Loucy (cell line): Measurements from ENCODE around the gene THADA.

ENCODE experiments used
- EZH2phosphoT487 ChIP-seq: fragments of 200-600 bp; IDR thresholded peaks from 2 replicates; pipeline ENCODE4 v1.6.1; 2018; ENCODE audit warnings: antibody characterized with exemption, mild to moderate bottlenecking, moderate library complexity, borderline replicate concordance
- TF ChIP-seq, protein P1 (sequence below): fragments of 200-600 bp; sonication (generic); conservative IDR thresholded peaks from 2 replicates; pipeline ENCODE4 v1.5.1; 2014; ENCODE audit warnings: mild to moderate bottlenecking, antibody characterized with exemption, low read length

DNA sequence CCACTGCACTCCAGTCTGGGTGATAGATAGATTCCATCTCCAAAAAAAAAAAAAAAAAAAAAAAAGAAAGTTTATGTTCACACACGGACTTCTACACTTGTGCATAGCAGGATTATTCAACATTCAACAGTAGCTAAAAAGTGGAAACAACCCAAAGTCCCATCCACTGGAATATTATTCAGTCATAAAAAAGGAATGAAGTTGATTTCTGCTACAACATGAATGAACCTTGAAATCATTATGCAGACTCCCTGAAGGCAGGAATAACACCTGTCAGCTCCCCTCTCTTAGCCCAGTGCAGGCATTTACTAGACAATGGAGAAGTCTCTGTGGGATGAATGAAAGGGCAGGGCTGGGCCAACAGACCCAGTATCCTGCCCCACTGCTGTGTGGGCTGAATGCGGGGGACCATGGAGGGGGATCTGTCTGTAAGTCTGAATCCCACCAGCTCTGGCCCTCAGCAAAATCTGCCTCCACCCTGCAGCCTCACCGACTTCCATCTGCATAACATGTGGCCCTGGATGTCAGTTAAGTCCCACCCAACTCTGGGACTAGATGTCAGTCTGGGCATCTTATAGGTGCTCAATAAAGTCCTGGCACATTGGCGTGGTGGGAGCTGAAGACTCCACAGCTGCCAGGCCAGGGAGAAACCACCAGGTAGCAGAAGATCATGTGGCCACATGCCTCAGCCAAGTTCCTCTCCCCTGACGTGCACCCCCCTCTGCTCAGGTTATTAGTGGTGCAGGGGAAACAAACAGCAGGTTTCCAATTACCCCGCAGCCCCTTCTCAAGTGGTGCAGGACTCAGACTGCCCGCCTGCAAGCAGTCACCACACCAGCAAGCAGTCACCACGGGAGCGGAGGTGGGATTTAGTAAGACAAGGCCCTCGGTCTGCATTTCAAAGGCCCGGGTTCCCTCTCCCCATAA lies 378.3 kb downstream of the THADA start:
- TF ChIP-seq, protein P1, sequence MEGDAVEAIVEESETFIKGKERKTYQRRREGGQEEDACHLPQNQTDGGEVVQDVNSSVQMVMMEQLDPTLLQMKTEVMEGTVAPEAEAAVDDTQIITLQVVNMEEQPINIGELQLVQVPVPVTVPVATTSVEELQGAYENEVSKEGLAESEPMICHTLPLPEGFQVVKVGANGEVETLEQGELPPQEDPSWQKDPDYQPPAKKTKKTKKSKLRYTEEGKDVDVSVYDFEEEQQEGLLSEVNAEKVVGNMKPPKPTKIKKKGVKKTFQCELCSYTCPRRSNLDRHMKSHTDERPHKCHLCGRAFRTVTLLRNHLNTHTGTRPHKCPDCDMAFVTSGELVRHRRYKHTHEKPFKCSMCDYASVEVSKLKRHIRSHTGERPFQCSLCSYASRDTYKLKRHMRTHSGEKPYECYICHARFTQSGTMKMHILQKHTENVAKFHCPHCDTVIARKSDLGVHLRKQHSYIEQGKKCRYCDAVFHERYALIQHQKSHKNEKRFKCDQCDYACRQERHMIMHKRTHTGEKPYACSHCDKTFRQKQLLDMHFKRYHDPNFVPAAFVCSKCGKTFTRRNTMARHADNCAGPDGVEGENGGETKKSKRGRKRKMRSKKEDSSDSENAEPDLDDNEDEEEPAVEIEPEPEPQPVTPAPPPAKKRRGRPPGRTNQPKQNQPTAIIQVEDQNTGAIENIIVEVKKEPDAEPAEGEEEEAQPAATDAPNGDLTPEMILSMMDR = no peak
- no peak for TF ChIP-seq EZH2phosphoT487
